Esophagus squamous epithelium (tissue), 5 donors: ENCODE results near the gene CIDEC. TPM values are rescaled to one million over a fixed set of nuclear protein-coding genes. Genes with fewer than 3 reads are reported as not detected.

Experiments used
- DNase-seq: peaks from one replicate; lab custom pipeline; 2025; lab: John Stamatoyannopoulos, UW
- H3K27ac ChIP-seq, 4 donors: fragments of 200-600 bp; sonication (generic); one replicate each; pipeline ENCODE4 v1.5.1; 2016 to 2019; ENCODE audit warnings: mild to moderate bottlenecking in 1 of 4
- H3K27me3 ChIP-seq, 4 donors: fragments of 200-600 bp; sonication (generic); 1 replicate in 3 of 4; 2 replicates in 1 of 4; pipeline versions ENCODE4 v1.5.1 to v1.6.0; 2017 to 2021; ENCODE audit warnings: antibody characterized with exemption in 1 of 4
- H3K36me3 ChIP-seq, 3 donors: fragments of 200-600 bp; sonication (generic); one replicate each; pipeline ENCODE4 v1.5.1; 2016 to 2019
- H3K4me1 ChIP-seq, 3 donors: fragments of 200-600 bp; sonication (generic); one replicate each; pipeline ENCODE4 v1.5.1; 2017 to 2019
- H3K4me3 ChIP-seq, 4 donors: fragments of 200-600 bp; sonication (generic); 1 replicate in 3 of 4; 2 replicates in 1 of 4; pipeline ENCODE4 v1.5.1; 2016 to 2019; ENCODE audit warnings: mild to moderate bottlenecking in 2 of 4, moderate library complexity in 1 of 4
- H3K9me3 ChIP-seq, 3 donors: fragments of 200-600 bp; sonication (generic); one replicate each; pipeline ENCODE4 v1.5.1; 2016 to 2019
- CTCF ChIP-seq, 6 experiments: fragments of 450-650 bp in 4 of 6; fragments of 200-600 bp in 2 of 6; sonication (generic) in 2 of 6; IDR thresholded peaks; one replicate each; pipeline ENCODE4 v1.5.1; 2016 to 2019; ENCODE audit warnings: antibody characterized with exemption in 6 of 6, mild to moderate bottlenecking in 4 of 6, moderate library complexity in 4 of 6
- POLR2A ChIP-seq, 4 donors: fragments of 450-650 bp; IDR thresholded peaks; one replicate each; pipeline ENCODE4 v1.6.1; 2017; ENCODE audit warnings: antibody characterized with exemption in 4 of 4, mild to moderate bottlenecking in 4 of 4, moderate library complexity in 3 of 4
- WGBS, 2 donors: methylation state at CpG; one replicate each; pipeline ENCODE4 v1.1.5; 2018; 5-methylcytosine and 5-hydroxymethylcytosine counted together
- intact Hi-C: fragments of 100-400 bp; cut with DNase I; formaldehyde crosslinking; loops from one replicate; pipeline ENCODE4 v1.15.0; 2022
- total RNA-seq, 4 donors: library from RNA; depleted of rRNA; stranded (reverse); fragments of >200 nt; gene quantifications; one replicate each; pipeline ENCODE4 v1.1.0, GENCODE V29; 2016
- donor health status: DM: yes; HTN: yes; CAD: no.

The CIDEC gene
- total RNA-seq, 4 donors from 2014 or later, result not detected

DNA sequence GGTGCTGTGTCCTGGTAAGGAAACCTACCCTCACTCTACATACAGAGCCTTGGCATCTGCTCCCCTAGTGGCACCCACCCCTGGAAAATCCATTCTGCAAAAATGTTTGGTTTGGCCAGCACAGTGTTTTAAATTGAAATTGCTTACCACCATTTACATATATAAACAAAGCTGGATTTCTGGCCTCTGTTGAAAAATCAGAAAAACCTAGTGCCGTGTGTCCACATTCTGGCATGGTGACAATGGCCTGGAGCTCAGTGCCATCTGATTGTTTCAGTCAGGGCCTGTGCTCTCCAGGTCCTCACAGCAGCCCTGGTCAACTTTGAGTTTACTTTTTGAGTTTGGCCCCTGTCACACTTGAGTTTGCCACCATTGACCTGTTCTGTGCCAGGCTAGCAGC, 34.0 kb upstream of the CIDEC start:
- Histone ChIP-seq H3K27me3 (no peaks in the 10 kb centered on the region), H3K4me1 (peaks cover 42 to 70% (median 47%) of the 10 kb centered on the region in 3 donors), H3K27ac (peak overlapping the region; percentile 86 to 97 (median 94)), H3K36me3 (peaks cover 0 to 38% (median 0%) of the 10 kb centered on the region in 3 donors), H3K9me3 (no peaks in the 10 kb centered on the region), H3K4me3 (no peak overlapping the region)
- intact Hi-C loops, result no loop called here
- 17 to 69% methylated on average over 1 of the region's 1 CpG for WGBS, 2 donors
- DNase-seq, result no peak
- no peak for TF ChIP-seq POLR2A (IDR thresholded peaks at IDR 0.05)
- no peak for TF ChIP-seq CTCF (IDR thresholded peaks at IDR 0.05)

GRCh38 chr3:9913601-9914000, 33.5 kb upstream of the CIDEC start:
- Histone ChIP-seq H3K36me3 (peaks cover 0 to 42% (median 0%) of the 10 kb centered on the region in 3 donors), H3K4me1 (peaks cover 41 to 66% (median 47%) of the 10 kb centered on the region in 3 donors), H3K4me3 (no peak overlapping the region), H3K27ac (peak overlapping the region; percentile 15 to 94 (median 81)), H3K27me3 (no peaks in the 10 kb centered on the region), H3K9me3 (no peaks in the 10 kb centered on the region)
- intact Hi-C loops, result no loop called here
- TF ChIP-seq POLR2A (IDR thresholded peaks at IDR 0.05) (no peak), CTCF (IDR thresholded peaks at IDR 0.05) (no peak)
- DNase-seq, result no peak
- 42 to 44% methylated on average over 4 to 5 of the region's 5 CpGs for WGBS, 2 donors

GRCh38 chr3:9912294-9912935, 32.4 kb upstream of the CIDEC start:
- Histone ChIP-seq H3K4me3 (no peak overlapping the region), H3K4me1 (peaks cover 29 to 54% (median 37%) of the 10 kb centered on the region in 3 donors), H3K36me3 (peaks cover 0 to 50% (median 0%) of the 10 kb centered on the region in 3 donors), H3K27me3 (no peaks in the 10 kb centered on the region), H3K9me3 (no peaks in the 10 kb centered on the region), H3K27ac (no peak overlapping the region)
- TF ChIP-seq POLR2A (IDR thresholded peaks at IDR 0.05) (no peak), CTCF (IDR thresholded peaks at IDR 0.05) (no peak)
- 62 to 76% methylated on average over 7 of the region's 7 CpGs for WGBS, 2 donors
- no peak for DNase-seq
- intact Hi-C loops, result no loop called here

DNA sequence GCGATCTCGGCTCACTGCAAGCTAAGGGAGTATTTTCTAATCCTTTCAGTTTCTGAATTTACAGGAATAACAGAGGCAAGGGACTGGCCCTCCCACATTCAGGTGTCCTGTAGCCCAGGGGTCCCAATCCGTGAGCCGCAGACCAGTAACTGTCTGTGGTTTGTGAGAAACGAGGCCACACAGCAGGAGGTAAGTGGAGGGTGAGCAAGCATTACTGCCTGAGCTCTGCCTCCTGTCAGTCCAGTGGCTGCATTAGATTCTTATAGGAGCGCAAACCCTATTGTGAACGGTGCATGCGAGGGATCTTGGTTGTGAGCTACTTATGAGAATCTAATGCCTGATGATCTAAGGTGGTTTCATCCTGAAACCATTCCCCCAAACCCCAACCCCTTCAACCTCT, 31.8 kb upstream of the CIDEC start:
- no peak overlapping the region for H3K4me3 ChIP-seq
- TF ChIP-seq CTCF (IDR thresholded peaks at IDR 0.05), result no peak
- no peak overlapping the region for H3K27ac ChIP-seq
- peaks cover 0 to 56% (median 0%) of the 10 kb centered on the region in 3 donors for H3K36me3 ChIP-seq
- intact Hi-C loops, result no loop called here
- H3K9me3 ChIP-seq, result no peaks in the 10 kb centered on the region
- WGBS, 2 donors, result 68 to 90% methylated on average over 6 to 7 of the region's 8 CpGs
- peaks cover 26 to 49% (median 34%) of the 10 kb centered on the region in 3 donors for H3K4me1 ChIP-seq
- H3K27me3 ChIP-seq, result no peaks in the 10 kb centered on the region
- no peak for DNase-seq

DNA sequence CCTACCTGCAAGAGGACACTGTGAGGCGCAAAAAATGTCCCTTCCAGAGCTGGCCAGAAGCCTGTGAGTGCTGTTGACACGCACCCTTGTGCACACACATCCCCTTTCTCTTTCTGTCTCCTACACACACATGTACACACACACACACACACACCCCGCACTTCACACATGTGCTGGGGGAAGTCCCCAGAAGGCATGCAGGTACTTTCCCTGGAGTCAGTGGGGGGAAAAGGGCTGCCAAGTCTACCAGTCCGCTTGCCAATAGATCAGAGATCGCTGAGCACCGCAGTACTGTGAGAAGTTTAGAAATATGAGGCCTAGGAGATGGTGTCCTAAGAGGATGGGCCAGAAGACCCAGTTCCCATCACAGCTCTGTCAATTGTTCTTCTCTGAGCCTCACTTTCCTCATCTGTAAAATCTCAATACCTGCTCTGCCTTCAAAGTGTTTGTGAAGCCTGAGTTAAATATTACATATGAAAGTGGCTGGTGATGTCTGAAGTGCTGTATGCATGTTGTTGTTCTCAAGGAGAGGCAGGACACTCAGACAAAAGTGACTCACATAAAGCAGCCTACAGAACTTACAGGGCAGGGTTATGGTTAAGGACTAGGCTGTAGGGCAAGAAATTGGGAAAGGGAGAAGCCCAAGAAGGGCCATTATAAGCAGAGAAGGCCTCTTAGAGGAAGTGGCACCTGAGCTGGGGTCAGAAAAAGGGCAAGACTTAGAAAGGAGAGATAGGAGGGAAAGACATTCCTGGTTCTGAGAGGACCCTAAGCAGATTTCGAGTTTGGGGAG, 29.4 kb upstream of the CIDEC start:
- DNase-seq, result no peak
- Histone ChIP-seq H3K27me3 (no peaks in the 10 kb centered on the region), H3K4me3 (no peak overlapping the region), H3K9me3 (no peaks in the 10 kb centered on the region), H3K4me1 (peaks cover 11 to 27% (median 12%) of the 10 kb centered on the region in 3 donors), H3K27ac (no peak overlapping the region), H3K36me3 (peaks cover 0 to 65% (median 0%) of the 10 kb centered on the region in 3 donors)
- TF ChIP-seq POLR2A (IDR thresholded peaks at IDR 0.05) (no peak), CTCF (IDR thresholded peaks at IDR 0.05) (no peak)
- 78 to 82% methylated on average over 6 to 7 of the region's 7 CpGs for WGBS, 2 donors
- intact Hi-C loops, result no loop called here
